Measurements from ENCODE around the gene CREB3L2.
"Not testable (repeated sequence)": the region's sequence is repeated elsewhere in the genome, so short reads cannot be mapped to it uniquely, and the experiment has no call there.

The CREB3L2 gene

GRCh38 chr7:138014201-138014600, 12.3 kb upstream of the CREB3L2 start:
- not testable (repeated sequence) for DNase-seq

GRCh38 chr7:138009350-138009653, 7.4 kb upstream of the CREB3L2 start:
- DNase-seq = no peak

GRCh38 chr7:138008588-138009349, 6.9 kb upstream of the CREB3L2 start:
- no peak for DNase-seq

GRCh38 chr7:138008019-138008587, 6.2 kb upstream of the CREB3L2 start:
- DNase-seq = no peak

GRCh38 chr7:138006106-138006505, 4.2 kb upstream of the CREB3L2 start:
- no peak for DNase-seq

GRCh38 chr7:138004936-138005335, 3.0 kb upstream of the CREB3L2 start:
- no peak for DNase-seq

GRCh38 chr7:138004046-138004445, 2.2 kb upstream of the CREB3L2 start:
- DNase-seq = no peak

GRCh38 chr7:138002828-138003189, 923 bp upstream of the CREB3L2 start:
- no peak for DNase-seq

GRCh38 chr7:138002096-138002827, 376 bp upstream of the CREB3L2 start:
- peak; percentile 97 for DNase-seq

- no peak for DNase-seq
Observed at GRCh38 chr7:138000081-138000701, 1.7 kb downstream of the CREB3L2 start.

GRCh38 chr7:137999496-138000080, 2.3 kb downstream of the CREB3L2 start:
- DNase-seq = no peak

GRCh38 chr7:137998250-137998649, 3.6 kb downstream of the CREB3L2 start:
- no peak for DNase-seq

- DNase-seq = no peak
Observed at GRCh38 chr7:137996871-137997270, 5.0 kb downstream of the CREB3L2 start.

GRCh38 chr7:137996386-137996851, 5.5 kb downstream of the CREB3L2 start:
- DNase-seq = no peak

- no peak for DNase-seq
Observed at GRCh38 chr7:137994216-137994615, 7.7 kb downstream of the CREB3L2 start.

- DNase-seq = no peak
Observed at GRCh38 chr7:137993395-137993743, 8.5 kb downstream of the CREB3L2 start.

GRCh38 chr7:137992550-137993394, 9.1 kb downstream of the CREB3L2 start:
- DNase-seq = no peak

GRCh38 chr7:137992104-137992549, 9.8 kb downstream of the CREB3L2 start:
- no peak for DNase-seq

- DNase-seq = no peak
Observed at GRCh38 chr7:137990251-137990941, 11.5 kb downstream of the CREB3L2 start.

- no peak for DNase-seq
Observed at GRCh38 chr7:137989590-137989989, 12.3 kb downstream of the CREB3L2 start.

GRCh38 chr7:137989094-137989493, 12.8 kb downstream of the CREB3L2 start:
- no peak for DNase-seq

- no peak for DNase-seq
Observed at GRCh38 chr7:137987968-137988367, 13.9 kb downstream of the CREB3L2 start.
